Stimulated activated CD4-positive, alpha-beta T cell treated with anti-CD3 and anti-CD28 coated beads, Interleukin-1b, Interleukin-23, amount 100 ng/mL, for 1 hour (primary cell): ENCODE measurements around the gene SLC24A5.

Source experiments
- DNase-seq, 2 donors: peaks; one replicate each; pipeline ENCODE4 v3.0.0-alpha.2; 2020; ENCODE audit warnings: low read depth in 2 of 2

Gene SLC24A5

GRCh38 chr15:48190932-48191573 lies 70.3 kb downstream of the SLC24A5 start:
- no peak for DNase-seq

- no peak for DNase-seq
Observed at GRCh38 chr15:48191574-48192225, 70.9 kb downstream of the SLC24A5 start, which contains the start of gene CTXN2. Gene CTXN2 (plus strand): TSS chr15:48191665. CDS start chr15:48201301, 9,636 bp downstream.
